BE2C (cell line): ENCODE measurements around the gene TIE1.

Experiments
- DNase-seq: peaks from one replicate; pipeline ENCODE4 v3.0.0-alpha.2; 2020
- H3K27me3 ChIP-seq: fragments of 250-450 bp; sonication (Bioruptor Pico); 2 replicates; pipeline ENCODE4 v1.5.1; 2020; ENCODE audit warnings: mild to moderate bottlenecking
- H3K36me3 ChIP-seq: fragments of 250-450 bp; sonication (Bioruptor Pico); 2 replicates; pipeline ENCODE4 v1.5.1; 2020; ENCODE audit warnings: mild to moderate bottlenecking
- H3K4me1 ChIP-seq: fragments of 250-450 bp; sonication (Bioruptor Pico); 2 replicates; pipeline ENCODE4 v1.5.1; 2020
- H3K4me3 ChIP-seq: 2 replicates; pipeline ENCODE4 v1.5.1; 2011; ENCODE audit warnings: low read depth, low read length
- H3K9me3 ChIP-seq: fragments of 250-450 bp; sonication (Bioruptor Pico); 2 replicates; pipeline ENCODE4 v1.5.1; 2020
- TF ChIP-seq, protein P1 (sequence below): IDR thresholded peaks from 2 replicates; pipeline ENCODE4 v1.5.1; 2012; ENCODE audit warnings: mild to moderate bottlenecking, low read depth, low read length

TIE1 gene

GRCh38 chr1:43273708-43274107, 27.1 kb upstream of the TIE1 start:
- TF ChIP-seq, protein P1, sequence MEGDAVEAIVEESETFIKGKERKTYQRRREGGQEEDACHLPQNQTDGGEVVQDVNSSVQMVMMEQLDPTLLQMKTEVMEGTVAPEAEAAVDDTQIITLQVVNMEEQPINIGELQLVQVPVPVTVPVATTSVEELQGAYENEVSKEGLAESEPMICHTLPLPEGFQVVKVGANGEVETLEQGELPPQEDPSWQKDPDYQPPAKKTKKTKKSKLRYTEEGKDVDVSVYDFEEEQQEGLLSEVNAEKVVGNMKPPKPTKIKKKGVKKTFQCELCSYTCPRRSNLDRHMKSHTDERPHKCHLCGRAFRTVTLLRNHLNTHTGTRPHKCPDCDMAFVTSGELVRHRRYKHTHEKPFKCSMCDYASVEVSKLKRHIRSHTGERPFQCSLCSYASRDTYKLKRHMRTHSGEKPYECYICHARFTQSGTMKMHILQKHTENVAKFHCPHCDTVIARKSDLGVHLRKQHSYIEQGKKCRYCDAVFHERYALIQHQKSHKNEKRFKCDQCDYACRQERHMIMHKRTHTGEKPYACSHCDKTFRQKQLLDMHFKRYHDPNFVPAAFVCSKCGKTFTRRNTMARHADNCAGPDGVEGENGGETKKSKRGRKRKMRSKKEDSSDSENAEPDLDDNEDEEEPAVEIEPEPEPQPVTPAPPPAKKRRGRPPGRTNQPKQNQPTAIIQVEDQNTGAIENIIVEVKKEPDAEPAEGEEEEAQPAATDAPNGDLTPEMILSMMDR: no peak
- Histone ChIP-seq H3K4me1 (no peaks in the 10 kb centered on the region), H3K4me3 (no peak overlapping the region), H3K36me3 (no peaks in the 10 kb centered on the region), H3K27me3 (no peaks in the 10 kb centered on the region), H3K9me3 (no peaks in the 10 kb centered on the region)
- DNase-seq: no peak

DNA sequence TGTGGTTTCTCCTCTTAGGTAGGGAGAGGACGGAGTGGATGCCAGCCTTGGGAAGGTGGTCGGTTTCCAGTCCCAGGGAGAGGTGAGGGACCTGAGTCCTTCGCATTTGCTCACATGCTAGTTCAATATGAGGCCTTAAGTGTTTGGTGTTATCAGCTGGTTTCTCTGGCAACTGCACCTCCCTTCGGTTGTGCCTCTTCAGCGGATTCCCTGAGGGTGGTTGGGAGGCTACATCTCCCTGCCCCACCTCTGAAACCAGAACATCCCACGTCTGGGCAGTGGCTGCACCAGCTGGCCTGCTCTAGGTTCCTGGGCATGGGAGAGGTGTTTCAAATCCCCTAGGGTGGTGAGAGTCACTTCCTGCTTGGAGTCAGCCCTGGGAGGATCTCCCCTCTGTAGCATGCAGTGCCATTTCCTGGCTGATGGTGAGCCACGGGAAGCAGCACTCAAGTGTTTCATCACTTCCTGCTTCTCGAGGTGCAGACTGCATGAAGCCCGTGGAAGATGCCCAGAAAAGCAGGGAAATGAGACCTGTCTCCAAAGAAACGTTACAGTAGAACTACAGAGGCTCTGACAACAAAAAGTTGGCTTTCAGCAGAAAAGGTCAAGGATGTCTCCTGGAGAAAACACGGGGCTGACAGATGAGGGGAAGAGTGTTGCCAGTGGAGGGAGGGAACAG, 26.5 kb upstream of the TIE1 start:
- H3K9me3 ChIP-seq: no peaks in the 10 kb centered on the region
- no peaks in the 10 kb centered on the region for H3K4me1 ChIP-seq
- DNase-seq: no peak
- H3K36me3 ChIP-seq: no peaks in the 10 kb centered on the region
- H3K4me3 ChIP-seq: no peak overlapping the region
- no peaks in the 10 kb centered on the region for H3K27me3 ChIP-seq
- TF ChIP-seq, protein P1: no peak

GRCh38 chr1:43274804-43275180, 26.0 kb upstream of the TIE1 start:
- Histone ChIP-seq H3K9me3 (no peaks in the 10 kb centered on the region), H3K36me3 (no peaks in the 10 kb centered on the region), H3K4me3 (no peak overlapping the region), H3K4me1 (no peaks in the 10 kb centered on the region), H3K27me3 (no peaks in the 10 kb centered on the region)
- no peak for DNase-seq
- TF ChIP-seq, protein P1: no peak

DNA sequence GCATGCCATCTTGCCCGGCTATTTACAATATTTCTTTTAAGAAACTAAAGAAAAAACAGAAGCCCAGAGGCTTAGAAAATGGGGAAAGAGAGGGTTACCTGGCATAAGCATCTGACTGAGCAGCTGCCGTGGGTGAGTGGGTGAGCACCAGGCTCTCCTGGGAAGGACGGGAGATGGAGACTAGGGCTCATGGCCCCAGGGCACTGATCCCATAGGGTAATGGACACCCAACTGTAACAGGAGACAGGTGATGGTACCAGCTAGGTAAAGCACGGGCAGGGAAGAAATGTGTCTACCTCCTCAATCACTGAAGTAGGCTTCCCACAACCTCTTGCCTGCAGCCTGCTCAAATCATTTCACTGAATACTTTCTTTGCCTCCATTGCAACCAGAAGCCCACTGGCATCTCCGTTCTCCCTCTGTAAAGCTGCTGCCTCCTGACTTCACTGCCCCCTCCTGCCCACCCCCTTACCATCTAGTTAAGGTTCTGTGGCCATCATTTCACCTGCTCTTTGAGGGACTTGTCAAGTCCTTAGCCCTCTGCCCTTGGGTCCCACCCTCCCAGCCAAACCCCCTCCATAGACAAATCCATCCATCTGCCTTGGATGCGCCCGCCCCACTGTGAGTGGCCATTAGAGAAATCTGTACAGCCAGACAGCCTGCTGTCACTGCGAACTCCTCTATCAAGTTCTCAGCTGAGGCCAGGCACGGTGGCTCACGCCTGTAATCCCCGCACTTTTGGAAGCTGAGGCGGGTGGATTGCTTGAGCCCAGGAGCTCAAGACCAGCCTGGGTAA, 24.8 kb upstream of the TIE1 start:
- TF ChIP-seq, protein P1: no peak
- DNase-seq: no peak
- Histone ChIP-seq H3K9me3 (no peaks in the 10 kb centered on the region), H3K36me3 (no peaks in the 10 kb centered on the region), H3K27me3 (no peaks in the 10 kb centered on the region), H3K4me1 (no peaks in the 10 kb centered on the region), H3K4me3 (no peak overlapping the region)

DNA sequence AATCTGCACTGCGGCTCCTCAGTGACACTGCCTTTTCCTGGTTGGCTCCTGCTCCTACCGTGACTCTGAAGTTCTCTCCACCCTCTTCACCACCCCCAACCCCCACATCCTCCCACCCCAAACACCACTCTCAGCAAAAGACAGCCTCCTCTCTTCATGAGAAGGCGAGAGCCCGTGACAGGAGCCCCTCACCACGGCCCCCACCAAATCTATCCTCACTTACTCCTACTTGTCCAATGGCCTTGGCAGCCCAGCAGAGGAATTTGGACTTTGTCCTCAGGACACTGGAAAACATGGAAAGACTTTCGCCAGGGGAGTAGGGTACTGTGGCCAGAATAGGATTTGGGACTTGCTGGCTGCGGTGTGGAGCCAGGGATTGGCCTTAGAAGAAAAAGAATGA, 24.1 kb upstream of the TIE1 start:
- no peak for DNase-seq
- H3K9me3 ChIP-seq: no peaks in the 10 kb centered on the region
- H3K4me3 ChIP-seq: no peak overlapping the region
- H3K36me3 ChIP-seq: no peaks in the 10 kb centered on the region
- H3K27me3 ChIP-seq: no peaks in the 10 kb centered on the region
- no peaks in the 10 kb centered on the region for H3K4me1 ChIP-seq
- TF ChIP-seq, protein P1: no peak

DNA sequence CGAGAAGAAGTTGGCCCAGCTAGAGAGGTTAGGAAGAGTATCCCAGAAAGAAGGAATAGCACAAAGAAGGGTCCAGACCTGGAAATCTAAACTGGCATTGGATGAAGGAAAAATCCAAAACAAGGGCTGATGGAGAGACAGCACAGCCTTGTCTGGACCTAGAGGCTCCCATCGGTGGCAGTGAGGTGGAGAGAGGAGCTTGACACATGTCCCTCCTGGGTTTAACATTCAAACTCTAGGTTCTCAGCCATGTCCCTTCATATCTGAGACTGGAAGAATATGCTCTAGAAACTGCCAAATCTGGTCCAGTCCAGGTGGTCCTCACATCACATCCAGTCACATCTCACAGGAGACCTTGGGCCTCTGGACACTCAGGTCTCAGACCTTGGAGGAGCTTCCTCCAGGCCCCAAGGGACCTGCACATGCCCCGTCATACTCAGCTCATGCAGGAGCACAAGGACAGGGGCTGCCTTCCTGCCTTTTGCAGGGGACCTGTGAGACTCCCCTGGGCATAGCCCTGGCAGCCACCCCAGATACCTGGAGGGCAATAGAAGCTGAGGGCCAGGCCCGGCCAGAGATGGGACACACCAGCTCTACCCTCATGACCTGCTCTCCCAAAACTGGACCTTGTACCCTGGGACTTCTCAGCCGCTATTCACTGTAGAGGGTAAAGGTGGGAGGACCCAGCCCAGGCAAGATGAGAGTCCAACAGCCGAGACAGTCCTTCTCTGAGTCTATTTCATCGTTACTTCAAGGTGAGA, 23.5 kb upstream of the TIE1 start:
- H3K9me3 ChIP-seq: no peaks in the 10 kb centered on the region
- no peaks in the 10 kb centered on the region for H3K4me1 ChIP-seq
- H3K4me3 ChIP-seq: no peak overlapping the region
- TF ChIP-seq, protein P1: no peak
- H3K27me3 ChIP-seq: no peaks in the 10 kb centered on the region
- no peak for DNase-seq
- H3K36me3 ChIP-seq: no peaks in the 10 kb centered on the region
